SU-DHL-6 (cell line): ENCODE results near the gene SLC22A5.

Experiments
- H2AFZ ChIP-seq: fragments of 200-600 bp; sonication (generic); 2 replicates; pipeline ENCODE4 v1.6.1; 2014; ENCODE audit warnings: low read depth, mild to moderate bottlenecking, moderate library complexity, mixed read lengths, antibody characterized with exemption, low read length; ENCODE audit not compliant: severe bottlenecking
- H3F3A ChIP-seq: fragments of 200-600 bp; shearing (Covaris generic); 2 replicates; pipeline ENCODE4 v1.6.0; 2016; ENCODE audit warnings: antibody characterized with exemption, mild to moderate bottlenecking; ENCODE audit not compliant: insufficient read depth
- H3K27ac ChIP-seq: fragments of 200-600 bp; sonication (generic); 2 replicates; pipeline ENCODE4 v1.5.1; 2016; ENCODE audit warnings: low read depth, mild to moderate bottlenecking, low read length, moderate library complexity, mixed read lengths
- H3K27me3 ChIP-seq: fragments of 200-600 bp; sonication (generic), shearing (Covaris generic); 2 replicates; pipeline ENCODE4 v1.6.0; 2014; ENCODE audit warnings: mild to moderate bottlenecking, low read length
- H3K36me3 ChIP-seq: fragments of 200-600 bp; sonication (generic); 2 replicates; pipeline ENCODE4 v1.6.1; 2014; ENCODE audit warnings: mild to moderate bottlenecking, low read length, mixed read lengths
- H3K4me2 ChIP-seq: fragments of 300-600, 200-600 bp; shearing (Covaris generic), sonication (generic); 2 replicates; pipeline ENCODE4 v1.6.0; 2014; ENCODE audit warnings: low read length, low read depth, mild to moderate bottlenecking; ENCODE audit not compliant: poor library complexity, severe bottlenecking
- H3K4me3 ChIP-seq: fragments of 200-600 bp; sonication (generic); 2 replicates; pipeline ENCODE4 v1.5.1; 2014; ENCODE audit warnings: antibody characterized with exemption, low read length, mild to moderate bottlenecking, mixed read lengths; ENCODE audit not compliant: insufficient read depth, poor library complexity, severe bottlenecking
- H3K79me2 ChIP-seq: fragments of 200-600 bp; sonication (generic); 2 replicates; pipeline ENCODE4 v1.6.1; 2014; ENCODE audit warnings: mild to moderate bottlenecking, low read length, moderate library complexity; ENCODE audit not compliant: insufficient read depth
- H3K9ac ChIP-seq: fragments of 200-600 bp; sonication (generic); 2 replicates; pipeline ENCODE4 v1.7.0; 2014; ENCODE audit warnings: mild to moderate bottlenecking, low read length
- H3K9me2 ChIP-seq: fragments of 200-600 bp; sonication (generic); replicated peaks from 2 replicates; pipeline ENCODE4 v1.6.1; 2014; ENCODE audit warnings: low read length; ENCODE audit not compliant: insufficient read depth
- H3K9me3 ChIP-seq: fragments of 200-600 bp; sonication (generic); 2 replicates; pipeline ENCODE4 v1.6.1; 2014; ENCODE audit warnings: low read length, mixed read lengths; ENCODE audit not compliant: insufficient read depth
- H4K20me1 ChIP-seq: fragments of 200-600 bp; sonication (generic); 2 replicates; pipeline ENCODE4 v1.6.1; 2014; ENCODE audit warnings: low read depth, mild to moderate bottlenecking, antibody characterized with exemption, low read length, moderate library complexity, mixed read lengths
- CTCF ChIP-seq: fragments of 200-600 bp; sonication (generic); IDR thresholded peaks from one replicate; pipeline ENCODE4 v1.5.1; 2017; ENCODE audit warnings: antibody characterized with exemption, mild to moderate bottlenecking, low read length, moderate library complexity; ENCODE audit not compliant: insufficient read depth, poor library complexity, severe bottlenecking
- EZH2phosphoT487 ChIP-seq: fragments of 200-600 bp; sonication (generic), shearing (Covaris generic); conservative IDR thresholded peaks from 2 replicates; pipeline ENCODE4 v1.6.1; 2018; ENCODE audit warnings: mild to moderate bottlenecking, antibody characterized with exemption, low read length, moderate library complexity, mixed read lengths

SLC22A5 gene

DNA sequence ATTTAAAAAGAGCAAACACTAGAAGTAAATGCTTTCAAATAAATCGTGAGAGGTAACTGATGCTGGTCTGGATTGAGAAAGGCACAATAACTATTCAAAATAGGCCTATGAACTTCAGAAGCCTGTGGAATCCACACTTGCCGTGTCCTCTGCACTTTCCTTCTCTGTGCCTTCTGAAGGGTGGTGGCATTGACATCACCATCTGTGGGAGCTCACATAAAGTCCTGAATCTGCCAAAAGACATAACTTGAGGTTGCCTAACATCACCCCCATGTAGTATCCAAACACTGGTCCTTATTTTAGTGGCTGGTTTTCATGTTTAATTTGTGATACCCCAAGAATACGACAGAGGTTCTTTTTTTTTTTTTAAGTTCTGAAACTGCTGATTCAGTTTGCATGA is 61.2 kb downstream of the SLC22A5 start:
- no peak overlapping the region for H3K4me2 ChIP-seq
- H3K36me3 ChIP-seq = no peaks in the 10 kb centered on the region
- no peaks in the 10 kb centered on the region for H3K9me2 ChIP-seq
- H3K4me3 ChIP-seq = no peak overlapping the region
- H3K79me2 ChIP-seq = no peaks in the 10 kb centered on the region
- peaks cover 6% of the 10 kb centered on the region; the same call in 1 of the 2 replicates for H3F3A ChIP-seq
- no peak for TF ChIP-seq CTCF
- no peak for TF ChIP-seq EZH2phosphoT487
- no peak overlapping the region for H3K9ac ChIP-seq
- H3K27ac ChIP-seq = no peak overlapping the region
- no peaks in the 10 kb centered on the region for H3K27me3 ChIP-seq
- no peaks in the 10 kb centered on the region for H3K9me3 ChIP-seq
- no peaks in the 10 kb centered on the region for H4K20me1 ChIP-seq
- no peak overlapping the region for H2AFZ ChIP-seq

- H3K9me2 ChIP-seq = no peaks in the 10 kb centered on the region
- H3K27me3 ChIP-seq = no peaks in the 10 kb centered on the region
- no peak overlapping the region for H3K4me2 ChIP-seq
- no peak for TF ChIP-seq CTCF
- TF ChIP-seq EZH2phosphoT487 = no peak
- H3K9me3 ChIP-seq = no peaks in the 10 kb centered on the region
- no peaks in the 10 kb centered on the region for H3F3A ChIP-seq
- H2AFZ ChIP-seq = no peak overlapping the region
- no peak overlapping the region for H3K27ac ChIP-seq
- no peak overlapping the region for H3K4me3 ChIP-seq
- H3K79me2 ChIP-seq = no peaks in the 10 kb centered on the region
- H3K36me3 ChIP-seq = no peaks in the 10 kb centered on the region
- H3K9ac ChIP-seq = no peak overlapping the region
- no peaks in the 10 kb centered on the region for H4K20me1 ChIP-seq
Measured at GRCh38 chr5:132431632-132432031, 62.1 kb downstream of the SLC22A5 start.

- Histone ChIP-seq H2AFZ (no peak overlapping the region), H3K9ac (no peak overlapping the region), H4K20me1 (no peaks in the 10 kb centered on the region), H3K4me3 (no peak overlapping the region), H3K4me2 (no peak overlapping the region), H3K79me2 (no peaks in the 10 kb centered on the region), H3K27me3 (no peaks in the 10 kb centered on the region), H3K9me3 (no peaks in the 10 kb centered on the region), H3F3A (no peaks in the 10 kb centered on the region), H3K27ac (no peak overlapping the region), H3K36me3 (no peaks in the 10 kb centered on the region), H3K9me2 (no peaks in the 10 kb centered on the region)
- TF ChIP-seq CTCF (no peak), EZH2phosphoT487 (no peak)
Measured at GRCh38 chr5:132433141-132433540, 63.6 kb downstream of the SLC22A5 start.
